ENCODE results near the gene ERCC1. TPM values are rescaled to one million over a fixed set of nuclear protein-coding genes. Genes with fewer than 3 reads are reported as not detected.

ERCC1 gene
- total RNA-seq, 3 donors from 2014 or later: 89.9 to 96.7 (median 91.2) TPM

GRCh38 chr19:45428384-45429231 is 4.9 kb upstream of the ERCC1 start:
- TF ChIP-seq CTCF (IDR thresholded peaks at IDR 0.05) (peak in 2 of 3 donors; percentile 15 to 36), POLR2A (IDR thresholded peaks at IDR 0.05) (no peak), POLR2AphosphoS5 (IDR thresholded peaks at IDR 0.05) (no peak)
- intact Hi-C loops (cut with DNase I; ENCODE audit: low total_unique reads): loop anchor here (10.0 kb wide), 1 partner anchor 46 kb away; no protein-coding TSS in a partner anchor
- Histone ChIP-seq H3K4me3 (peak overlapping the region; percentile 48 to 82 (median 62)), H3K27me3 (no peaks in the 10 kb centered on the region), H3K4me1 (no peaks in the 10 kb centered on the region), H3K9me3 (no peaks in the 10 kb centered on the region), H3K36me3 (no peaks in the 10 kb centered on the region), H3K27ac (peak overlapping the region; percentile 61 to 68)
- no peak for DNase-seq (ENCODE audit: low spot score in 2 of 2)

DNA sequence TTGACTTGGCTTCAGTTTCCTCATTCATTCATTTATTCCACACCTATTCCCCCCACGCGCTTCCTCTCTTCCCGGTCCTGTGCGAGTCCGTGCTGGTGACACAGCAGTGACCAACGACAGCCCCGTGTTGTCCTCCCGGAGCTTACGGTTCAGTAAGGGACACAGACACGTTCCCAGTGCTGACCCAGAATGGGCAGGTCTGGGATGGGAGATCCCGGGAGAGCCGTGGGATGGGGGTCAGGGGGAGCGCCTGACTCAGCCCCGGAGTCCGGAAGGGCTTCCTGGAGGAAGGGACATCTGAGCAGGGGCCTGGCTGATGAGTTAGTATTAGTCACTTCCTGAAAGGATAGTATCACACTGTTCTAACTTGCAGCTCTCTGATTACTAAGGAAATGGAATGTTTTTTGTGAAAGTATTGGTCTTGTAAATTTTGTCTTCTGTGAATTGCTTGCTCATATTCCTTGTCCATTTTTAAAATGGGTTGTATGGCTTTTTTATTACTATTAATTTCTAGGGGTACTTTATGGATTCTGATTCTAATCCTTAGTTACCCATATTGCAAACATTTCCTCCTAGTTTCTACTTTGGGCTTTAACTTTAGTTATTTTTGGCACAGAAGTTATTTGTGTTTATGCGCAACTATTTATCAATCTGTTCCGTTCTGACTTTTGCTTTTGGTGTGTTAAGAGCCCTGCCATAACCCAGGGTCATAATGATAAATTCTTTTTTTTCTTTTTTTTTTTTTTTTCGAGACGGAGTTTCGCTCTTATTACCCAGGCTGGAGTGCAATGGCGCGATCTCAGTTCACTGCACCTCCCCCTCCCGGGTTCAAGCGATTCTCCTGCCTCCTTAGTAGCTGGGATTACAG is 708 bp upstream of the ERCC1 start:
- Histone ChIP-seq H3K27ac (peak overlapping the region; percentile 90 to 97), H3K4me3 (peak overlapping the region; percentile 60 to 83 (median 68)), H3K4me1 (peaks cover 0 to 8% of the 10 kb centered on the region in 2 donors), H3K27me3 (no peaks in the 10 kb centered on the region), H3K9me3 (no peaks in the 10 kb centered on the region), H3K36me3 (no peaks in the 10 kb centered on the region)
- no peak for DNase-seq (ENCODE audit: low spot score in 2 of 2)
- intact Hi-C loops (cut with DNase I; ENCODE audit: low total_unique reads): loop anchor here (10.0 kb wide), 1 partner anchor 50 kb away; no protein-coding TSS in a partner anchor
- TF ChIP-seq POLR2A (IDR thresholded peaks at IDR 0.05) (no peak), POLR2AphosphoS5 (IDR thresholded peaks at IDR 0.05) (peak in 2 of 3 donors; percentile 9 to 58)

DNA sequence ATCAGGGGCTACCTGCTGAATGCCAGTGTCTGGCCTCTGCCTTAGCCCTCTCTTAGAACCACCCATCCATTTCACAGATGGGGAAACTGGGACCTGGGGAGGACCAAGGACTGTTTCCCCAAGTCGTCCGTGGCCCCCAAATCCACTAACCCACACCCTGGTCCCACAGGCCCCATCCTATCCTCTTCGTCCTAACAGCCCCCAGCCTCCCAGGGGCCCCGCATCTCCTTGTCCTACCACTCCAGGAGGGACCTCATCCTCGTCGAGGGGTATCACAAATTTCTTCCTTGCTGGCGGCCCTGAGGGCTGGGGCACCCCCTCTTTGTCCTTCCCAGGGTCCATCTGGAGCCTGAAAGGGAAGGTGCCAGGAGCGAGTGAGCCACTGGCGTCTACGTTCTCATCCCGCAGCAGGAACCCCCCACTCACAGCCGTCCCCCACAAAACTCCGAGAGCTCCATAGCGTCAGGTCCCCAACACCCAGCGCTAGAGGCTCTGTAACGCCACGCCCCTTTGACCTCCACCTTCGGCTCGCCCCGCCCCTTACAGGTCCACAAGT is 606 bp downstream of the ERCC1 start:
- intact Hi-C loops (cut with DNase I; ENCODE audit: low total_unique reads): loop anchor here (2.0 to 10.0 kb wide), 2 partner anchors 16 to 52 kb away; partner anchors contain the start of gene POLR1G
- Histone ChIP-seq H3K4me3 (peak overlapping the region; percentile 60 to 83 (median 68)), H3K27ac (peak overlapping the region; percentile 90 to 97)

DNA sequence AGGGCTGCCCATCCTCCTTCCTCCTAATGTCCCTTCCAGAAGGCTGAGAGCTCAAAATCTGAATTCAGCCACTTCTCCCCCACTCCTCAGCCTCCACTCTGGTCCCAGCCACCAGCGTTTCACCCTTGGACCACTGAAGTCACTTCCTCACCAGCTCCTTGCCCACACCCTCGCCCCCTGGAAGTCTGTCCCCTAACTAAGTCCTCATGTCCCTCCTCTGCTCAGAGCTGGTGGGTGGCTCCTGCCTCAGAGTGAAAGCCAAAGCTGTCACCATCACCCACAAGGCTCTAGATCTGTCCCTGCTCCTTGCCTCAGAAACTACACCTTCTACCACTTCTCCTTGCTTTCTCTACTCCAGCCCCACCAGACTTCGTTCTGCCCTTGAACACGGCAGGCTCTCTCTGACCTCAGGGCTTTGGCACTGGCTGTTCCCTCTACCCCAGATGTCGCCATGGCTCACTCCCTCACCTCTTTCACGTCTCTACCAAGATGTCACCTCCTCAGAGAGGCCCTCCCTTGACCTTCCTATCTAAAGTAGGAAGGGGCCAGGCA is 1.7 kb downstream of the ERCC1 start:
- Histone ChIP-seq H3K36me3 (no peaks in the 10 kb centered on the region), H3K27ac (peak overlapping the region in 1 of 2 donors; percentile 45), H3K27me3 (no peaks in the 10 kb centered on the region), H3K4me3 (no peak overlapping the region), H3K9me3 (no peaks in the 10 kb centered on the region), H3K4me1 (peaks cover 0 to 8% of the 10 kb centered on the region in 2 donors)
- TF ChIP-seq POLR2A (IDR thresholded peaks at IDR 0.05): no peak
- TF ChIP-seq CTCF (IDR thresholded peaks at IDR 0.05): no peak
- TF ChIP-seq POLR2AphosphoS5 (IDR thresholded peaks at IDR 0.05): no peak
- intact Hi-C loops (cut with DNase I; ENCODE audit: low total_unique reads): loop anchor here (2.0 to 10.0 kb wide), 2 partner anchors 15 to 53 kb away; partner anchors contain the start of gene POLR1G
- DNase-seq (ENCODE audit: low spot score in 2 of 2): no peak

More for the DNA sequence above, 606 bp downstream of the ERCC1 start:
- no peak for DNase-seq (ENCODE audit: low spot score in 2 of 2)
- Histone ChIP-seq H3K27me3 (no peaks in the 10 kb centered on the region), H3K36me3 (no peaks in the 10 kb centered on the region), H3K9me3 (no peaks in the 10 kb centered on the region), H3K4me1 (peaks cover 0 to 8% of the 10 kb centered on the region in 2 donors)
- TF ChIP-seq CTCF (IDR thresholded peaks at IDR 0.05) (no peak), POLR2A (IDR thresholded peaks at IDR 0.05) (no peak)

GRCh38 chr19:45420871-45421270 is 2.8 kb downstream of the ERCC1 start:
- TF ChIP-seq POLR2AphosphoS5 (IDR thresholded peaks at IDR 0.05): no peak
- TF ChIP-seq CTCF (IDR thresholded peaks at IDR 0.05): no peak
- no peak for TF ChIP-seq POLR2A (IDR thresholded peaks at IDR 0.05)
- peaks cover 0 to 8% of the 10 kb centered on the region in 2 donors for H3K4me1 ChIP-seq

More at GRCh38 chr19:45420871-45421270, 2.8 kb downstream of the ERCC1 start:
- Histone ChIP-seq H3K9me3 (no peaks in the 10 kb centered on the region), H3K36me3 (no peaks in the 10 kb centered on the region), H3K27ac (no peak overlapping the region), H3K27me3 (no peaks in the 10 kb centered on the region), H3K4me3 (no peak overlapping the region)
- no peak for DNase-seq (ENCODE audit: low spot score in 2 of 2)
- intact Hi-C loops (cut with DNase I; ENCODE audit: low total_unique reads): loop anchor here (10.0 kb wide), 1 partner anchor 54 kb away; no protein-coding TSS in a partner anchor

All from breast epithelium (tissue), 4 donors.